Fibroblast of peridontal ligament (primary cell): ENCODE data around the gene LCE2A.
A peak's percentile ranks its signal among the peaks of the same experiment; 100 is the strongest.
"Not testable (repeated sequence)": the region's sequence is repeated elsewhere in the genome, so short reads cannot be mapped to it uniquely, and the experiment has no call there.

ENCODE experiments used
- DNase-seq: peaks from one replicate; pipeline ENCODE4 v3.0.0-alpha.2; 2010; ENCODE audit errors: extremely low read depth

The LCE2A gene, protein sequence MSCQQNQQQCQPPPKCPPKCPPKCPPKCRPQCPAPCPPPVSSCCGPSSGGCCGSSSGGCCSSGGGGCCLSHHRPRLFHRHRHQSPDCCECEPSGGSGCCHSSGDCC

GRCh38 chr1:152697701-152698600 is at the start of gene LCE2A:
TSS of gene LCE2A (plus strand) at chr1:152698345. CDS start at chr1:152698902, 557 bp downstream.
- no peak for DNase-seq

DNA sequence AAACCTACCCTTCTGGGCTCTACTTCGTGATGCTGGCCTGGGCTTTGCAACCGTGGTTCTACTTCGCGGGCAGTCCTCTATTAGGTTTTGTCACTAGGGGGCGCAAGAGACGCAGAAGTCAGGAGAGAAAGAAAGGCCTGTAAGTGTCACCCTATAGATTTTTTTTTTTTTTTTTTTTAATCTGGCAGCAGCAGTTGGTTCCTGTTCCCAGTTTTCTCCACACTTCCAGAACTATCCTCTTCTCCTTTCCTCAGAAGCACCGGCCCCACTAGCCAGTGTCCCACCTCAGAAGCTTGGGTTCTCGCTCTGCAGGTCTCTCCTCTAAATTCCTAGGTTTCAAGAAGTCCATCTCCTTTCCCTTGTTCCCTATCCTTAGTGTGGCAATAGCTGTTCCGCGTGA is 44.0 kb upstream of the LCE2A start:
- DNase-seq, result peak; percentile 70

DNA sequence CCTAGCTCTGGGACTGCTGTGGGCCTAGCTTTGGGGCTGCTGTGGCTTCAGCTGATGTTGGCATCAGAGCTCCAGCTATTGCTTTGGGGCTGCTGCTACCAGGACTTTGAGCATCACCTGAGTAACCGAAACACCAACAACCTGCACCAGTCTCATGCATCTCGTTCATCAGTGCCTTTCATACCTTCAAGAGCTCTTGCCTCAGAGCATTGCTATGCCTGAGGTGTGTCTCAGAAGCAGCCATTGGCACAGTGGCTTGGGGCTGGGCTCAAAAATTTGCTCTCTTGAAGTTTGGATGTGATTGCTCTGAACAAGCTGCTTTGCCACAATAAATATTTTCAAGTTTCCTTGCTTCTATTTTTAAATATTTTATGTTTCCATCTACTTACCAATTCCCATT is 41.7 kb upstream of the LCE2A start:
- DNase-seq, result no peak

DNA sequence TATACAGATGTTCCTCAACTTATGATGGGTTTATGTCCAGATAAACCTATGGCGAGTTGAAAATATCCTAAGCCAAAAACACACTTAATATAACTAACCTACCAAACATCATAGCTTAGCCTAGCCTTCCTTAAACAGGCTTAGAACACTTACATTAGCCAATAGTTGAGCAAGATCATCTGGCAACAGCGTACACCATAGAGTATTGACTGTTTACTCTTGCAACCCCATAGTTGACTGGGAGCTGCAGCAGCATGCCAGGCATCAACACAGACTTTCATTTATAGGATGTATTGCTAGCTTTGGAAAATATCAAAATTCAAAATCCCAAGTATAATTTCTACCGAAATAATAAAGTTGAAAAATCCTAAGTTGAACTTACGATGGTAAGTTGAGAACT is 40.5 kb upstream of the LCE2A start:
- DNase-seq, result peak; percentile 7

GRCh38 chr1:152658649-152659048 is 39.5 kb upstream of the LCE2A start:
- DNase-seq, result no peak

DNA sequence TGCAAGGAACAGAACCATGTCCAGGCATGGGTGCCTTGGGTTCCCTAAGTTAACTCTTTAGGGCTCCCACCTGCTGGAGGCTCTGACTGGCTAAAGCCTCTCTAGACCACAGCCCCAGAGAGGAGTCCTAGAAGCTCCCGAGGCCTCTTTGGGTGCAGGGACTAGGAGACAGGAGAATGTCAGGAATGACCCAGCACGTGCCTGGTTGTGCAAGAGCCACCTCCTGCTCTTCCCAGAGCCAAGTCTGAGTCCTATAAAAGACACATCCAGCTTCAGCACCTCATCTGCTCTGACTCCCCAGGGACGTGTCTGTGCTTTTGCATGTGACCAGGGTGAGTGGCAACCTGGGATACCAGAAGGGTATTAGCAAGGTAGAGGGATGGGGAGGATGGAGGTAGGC is 35.0 kb upstream of the LCE2A start, which contains the start of gene LCE2D:
LCE2D (plus strand) TSS at position 283 of the 400 bp plus-strand sequence. CDS start 726 bp downstream, outside the sequence.
- DNase-seq, result no peak

GRCh38 chr1:152666171-152666570 is 32.0 kb upstream of the LCE2A start:
- DNase-seq, result not testable (repeated sequence)

DNA sequence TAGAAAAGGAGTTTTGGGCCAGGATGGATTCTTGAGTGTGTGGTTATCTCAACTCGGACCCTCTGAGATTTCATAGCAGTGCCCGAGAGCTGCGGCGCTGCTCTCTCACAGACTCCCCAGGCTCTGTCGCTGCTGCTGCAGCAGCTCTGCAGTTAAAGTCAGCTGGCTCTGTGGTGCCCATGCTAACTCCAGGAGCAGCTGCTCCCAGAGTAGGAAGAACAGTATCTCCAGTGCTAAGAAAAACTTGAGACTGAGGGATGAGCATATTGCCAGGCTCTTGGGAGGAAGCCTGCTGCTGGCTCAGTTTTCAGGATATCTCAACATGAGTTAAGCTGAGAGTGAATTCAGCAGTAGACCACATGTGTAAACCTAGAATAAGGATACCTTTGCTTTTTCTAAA is 30.5 kb upstream of the LCE2A start:
- no peak for DNase-seq

GRCh38 chr1:152673016-152673415 is 25.1 kb upstream of the LCE2A start:
- no peak for DNase-seq

DNA sequence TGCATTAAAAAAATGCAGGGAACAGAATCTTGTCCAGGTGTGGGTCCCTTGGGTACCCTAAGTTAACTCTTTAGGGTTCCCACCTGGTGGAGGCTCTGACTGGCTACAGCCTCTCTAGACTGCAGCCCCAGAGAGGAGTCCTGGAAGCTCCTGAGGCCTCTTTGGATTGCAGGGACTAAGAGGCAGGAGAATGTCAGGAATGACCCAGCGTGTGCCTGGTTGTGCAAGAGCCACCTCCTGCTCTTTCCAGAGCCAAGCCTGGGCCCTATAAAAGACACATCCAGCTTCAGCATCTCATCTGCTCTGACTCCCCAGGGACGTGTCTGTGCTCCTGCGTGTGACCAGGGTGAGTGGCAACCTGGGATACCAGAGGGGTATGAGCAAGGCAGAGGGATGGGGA is 23.2 kb upstream of the LCE2A start, which contains the start of gene LCE2C:
LCE2C (plus strand) TSS at position 297 of the 400 bp plus-strand sequence. CDS start 737 bp downstream, outside the sequence.
- DNase-seq, result not testable (repeated sequence)

DNA sequence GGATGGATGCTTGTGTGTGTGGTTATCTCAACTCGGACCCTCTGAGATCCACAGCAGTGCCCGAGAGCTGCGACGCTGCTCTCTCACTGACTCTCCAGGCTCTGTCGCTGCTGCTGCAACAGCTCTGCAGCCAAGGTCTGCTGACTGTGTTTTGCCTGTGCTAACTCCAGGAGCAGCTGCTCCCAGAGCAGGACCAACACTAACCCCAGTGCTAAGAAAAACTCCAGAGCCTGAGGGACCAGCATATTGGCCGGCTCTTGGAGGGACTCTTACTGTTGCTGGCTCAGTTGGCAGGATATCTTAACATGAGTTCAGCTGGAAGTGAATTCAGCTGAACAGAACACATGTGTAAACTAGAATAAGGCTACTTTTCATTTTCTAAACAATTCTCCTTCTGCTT is 18.7 kb upstream of the LCE2A start:
- no peak for DNase-seq

- no peak for DNase-seq
These were observed 16.5 kb upstream of the LCE2A start for GRCh38 chr1:152681616-152682015.

DNA sequence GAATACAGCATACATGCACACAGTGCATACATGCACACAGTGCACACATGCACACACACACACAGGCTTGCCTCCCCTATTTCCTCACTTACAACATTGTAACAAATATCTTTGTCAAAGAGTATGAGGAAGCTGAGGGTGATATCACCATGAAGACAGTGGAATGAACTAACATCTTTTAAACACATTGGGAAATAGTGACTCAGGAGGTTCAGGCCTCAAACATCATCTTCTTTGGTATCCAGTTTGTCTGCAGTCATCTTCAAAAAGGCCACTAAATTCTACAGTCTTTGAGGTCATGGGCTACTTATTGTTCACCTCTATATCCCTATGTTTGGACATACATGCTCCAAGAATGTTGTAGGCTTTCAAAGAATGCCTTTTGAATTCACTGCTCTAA is 14.3 kb upstream of the LCE2A start:
- DNase-seq, result no peak

GRCh38 chr1:152685823-152686222 is 12.3 kb upstream of the LCE2A start, which contains the start of gene LCE2B:
TSS of gene LCE2B (plus strand) at chr1:152686123. CDS start at chr1:152686844, 721 bp downstream.
- DNase-seq, result not testable (repeated sequence)

DNA sequence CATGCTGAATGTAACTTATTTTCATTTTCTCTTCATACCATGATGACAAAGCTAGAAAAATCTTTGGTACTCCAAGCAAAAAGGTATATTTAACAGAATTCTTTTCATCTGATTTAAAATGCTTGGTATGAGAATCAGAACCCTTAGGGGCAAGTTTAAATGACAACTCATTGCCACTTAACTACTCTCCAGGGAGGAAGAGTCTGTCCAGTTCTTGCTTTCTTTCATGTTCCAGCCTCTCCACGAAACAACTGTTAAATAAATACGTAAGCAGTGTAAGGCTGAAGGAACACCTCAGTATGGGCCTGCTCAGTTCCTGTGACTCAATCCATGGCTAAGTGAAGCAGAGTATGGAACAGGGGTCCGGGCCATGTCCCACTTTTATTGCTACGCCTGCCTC is 1.6 kb downstream of the LCE2A start:
- peak; percentile 26 for DNase-seq

DNA sequence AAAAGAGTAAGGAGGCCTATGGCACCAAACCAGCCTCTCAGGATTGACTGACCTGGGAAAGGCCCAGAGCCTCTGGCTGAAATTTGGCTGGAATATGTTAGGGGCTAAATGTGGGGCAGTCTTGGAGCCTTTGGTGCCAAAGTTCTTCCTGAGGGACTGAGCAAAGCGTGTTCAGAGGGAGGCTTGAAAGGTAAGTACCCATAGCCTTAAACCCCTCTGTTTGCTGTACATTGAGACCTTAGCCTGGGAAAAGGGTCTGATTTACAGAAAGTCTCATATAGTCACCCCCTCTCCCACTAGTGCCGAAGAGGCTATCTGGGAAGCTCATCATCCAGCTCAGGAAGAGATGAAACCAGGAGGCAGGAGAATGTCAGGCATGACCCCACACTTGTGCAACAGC is 9.7 kb downstream of the LCE2A start, which contains the start of gene LCE4A:
LCE4A (plus strand) TSS at position 301 of the 400 bp plus-strand sequence. CDS start 916 bp downstream, outside the sequence.
- DNase-seq, result no peak

DNA sequence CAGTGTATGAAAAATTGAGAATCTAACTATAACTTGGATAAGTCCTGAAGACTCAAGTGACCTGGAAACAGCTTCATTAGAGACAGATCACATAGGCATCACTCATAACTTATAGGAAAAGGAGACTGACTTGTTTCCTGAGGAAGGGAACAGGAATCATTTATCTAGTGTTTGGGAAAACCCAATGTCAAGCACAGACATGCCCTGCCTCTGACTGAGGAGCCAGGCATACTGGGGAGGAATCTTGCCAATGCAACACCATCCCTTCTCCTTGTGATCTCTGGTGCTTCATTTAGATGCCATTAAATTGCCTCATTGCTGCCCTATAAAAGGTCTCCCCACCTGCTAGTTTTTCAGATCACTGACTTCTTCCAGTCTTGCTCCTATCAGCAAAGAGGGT is 20.1 kb downstream of the LCE2A start:
- no peak for DNase-seq

- peak; percentile 5 for DNase-seq
These were observed 27.1 kb downstream of the LCE2A start for GRCh38 chr1:152725261-152725660.

GRCh38 chr1:152728986-152729385 is 30.8 kb downstream of the LCE2A start:
- no peak for DNase-seq

DNA sequence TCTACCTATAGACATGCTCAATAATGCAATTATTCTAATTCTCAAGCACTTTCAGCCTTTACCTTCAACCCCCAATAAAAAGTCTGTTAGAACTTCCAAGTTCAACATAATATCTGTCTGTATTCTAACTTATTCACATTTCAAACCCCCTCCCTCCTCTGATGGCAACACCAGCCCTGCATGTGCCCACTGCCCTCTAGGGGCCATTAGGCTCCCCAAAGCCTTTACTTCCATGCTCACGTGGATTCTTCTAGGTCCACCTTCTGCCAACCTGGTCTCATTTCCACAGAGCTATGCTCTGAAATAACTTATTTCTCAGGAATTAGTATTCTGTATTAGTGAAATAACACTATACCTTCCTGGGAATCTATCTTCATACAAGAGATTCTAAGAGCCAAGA is 37.5 kb downstream of the LCE2A start:
- no peak for DNase-seq

DNA sequence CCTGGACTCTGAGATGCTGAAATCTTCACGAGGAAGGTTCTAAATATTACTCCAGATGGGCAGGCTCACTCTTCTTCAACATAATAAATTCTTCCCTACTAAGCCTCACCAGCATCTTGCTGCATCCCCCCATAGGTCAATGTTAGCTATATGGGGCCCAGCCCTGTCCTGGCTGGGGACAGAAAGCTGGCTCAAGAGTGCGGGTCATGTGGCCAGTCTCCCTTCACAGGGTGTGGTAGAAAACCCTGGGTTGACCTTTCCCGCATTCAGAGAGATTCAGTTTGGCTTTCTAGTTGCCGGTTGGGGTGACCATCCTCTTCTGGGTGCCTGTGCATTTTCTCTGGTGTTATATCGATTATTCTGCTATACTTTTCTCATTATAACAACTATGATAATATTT is 39.9 kb downstream of the LCE2A start:
- DNase-seq, result no peak

DNA sequence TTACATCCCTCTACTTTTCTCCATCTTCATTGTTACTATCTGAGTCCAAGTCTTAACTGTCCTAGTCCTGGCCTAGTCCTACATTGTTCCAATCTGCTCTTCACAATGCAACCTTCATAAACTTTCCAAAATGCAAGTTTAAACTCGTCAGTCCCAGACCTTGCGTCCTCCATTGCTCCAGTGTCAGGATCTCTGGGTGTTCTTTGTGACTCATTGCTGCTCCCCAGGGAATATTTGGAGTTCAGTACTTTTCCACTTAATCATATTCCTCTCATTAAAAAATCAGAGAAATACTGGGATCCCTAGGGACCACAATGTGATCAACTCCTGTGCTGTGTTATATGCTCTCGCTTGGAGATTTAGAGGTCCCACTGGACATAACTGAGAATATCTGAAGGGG is 41.7 kb downstream of the LCE2A start:
- no peak for DNase-seq

DNA sequence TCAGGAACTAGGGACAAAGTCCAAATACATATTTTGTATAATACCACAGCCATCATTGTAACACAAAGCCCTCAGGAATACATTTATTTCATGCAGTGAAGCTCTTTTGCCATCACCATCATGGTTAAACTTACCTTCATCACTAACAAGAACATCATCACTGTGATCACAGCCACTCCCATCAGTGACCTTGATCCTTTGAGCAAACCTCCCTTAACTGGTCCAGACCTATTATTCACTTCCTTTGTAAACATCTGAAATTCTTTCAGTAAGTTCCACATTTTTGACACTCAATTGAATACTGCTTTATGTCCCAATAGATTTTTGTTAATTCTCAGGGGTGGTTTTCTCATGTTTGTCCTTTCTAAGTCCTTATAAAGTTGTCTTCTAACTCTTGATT is 43.5 kb downstream of the LCE2A start:
- DNase-seq, result no peak
